GM23248 (cell line): ENCODE results near the gene TULP4. TPM values are rescaled to one million over a fixed set of nuclear protein-coding genes. Genes with fewer than 3 reads are reported as not detected.

Source experiments
- DNase-seq: peaks from one replicate; pipeline ENCODE4 v3.0.0-alpha.2; 2015
- H2AFZ ChIP-seq: fragments of 200-600 bp; sonication (generic); 2 replicates; pipeline ENCODE4 v1.6.1; 2016; ENCODE audit warnings: antibody characterized with exemption
- H3F3A ChIP-seq: fragments of 200-600 bp; sonication (generic); 2 replicates; pipeline ENCODE4 v1.6.1; 2016; ENCODE audit warnings: mild to moderate bottlenecking, antibody characterized with exemption, mixed run types; ENCODE audit not compliant: insufficient read depth
- H3K27ac ChIP-seq: fragments of 200-600 bp; sonication (generic); 2 replicates; pipeline ENCODE4 v1.5.1; 2016; ENCODE audit warnings: mild to moderate bottlenecking
- H3K27me3 ChIP-seq: fragments of 200-600 bp; sonication (generic); replicated peaks from 2 replicates; pipeline ENCODE4 v1.6.1; 2016; ENCODE audit warnings: mild to moderate bottlenecking; ENCODE audit not compliant: insufficient read depth
- H3K36me3 ChIP-seq: fragments of 200-600 bp; sonication (generic); 2 replicates; pipeline ENCODE4 v1.6.1; 2016; ENCODE audit warnings: low read depth, mild to moderate bottlenecking
- H3K4me1 ChIP-seq: fragments of 200-600 bp; sonication (generic); 2 replicates; pipeline ENCODE4 v1.6.1; 2016; ENCODE audit warnings: mild to moderate bottlenecking; ENCODE audit not compliant: insufficient read depth
- H3K4me2 ChIP-seq: fragments of 200-600 bp; sonication (generic); one replicate; pipeline ENCODE4 v1.6.1; 2016; ENCODE audit warnings: mild to moderate bottlenecking; ENCODE audit not compliant: unreplicated experiment
- H3K4me3 ChIP-seq: fragments of 200-600 bp; sonication (generic); 2 replicates; pipeline ENCODE4 v1.5.1; 2016; ENCODE audit warnings: mild to moderate bottlenecking
- H3K79me2 ChIP-seq: fragments of 200-600 bp; sonication (generic); 2 replicates; pipeline ENCODE4 v1.6.1; 2016; ENCODE audit warnings: mild to moderate bottlenecking; ENCODE audit not compliant: insufficient read depth
- H3K9ac ChIP-seq: fragments of 200-600 bp; sonication (generic); 2 replicates; pipeline ENCODE4 v1.6.1; 2016; ENCODE audit warnings: mild to moderate bottlenecking
- H3K9me2 ChIP-seq: fragments of 200-600 bp; sonication (generic); 2 replicates; pipeline ENCODE4 v1.6.1; 2016; ENCODE audit warnings: mixed run types, mild to moderate bottlenecking, moderate library complexity; ENCODE audit not compliant: insufficient read depth
- H3K9me3 ChIP-seq: fragments of 200-600 bp; sonication (generic); one replicate; pipeline ENCODE4 v1.6.1; 2017; ENCODE audit warnings: low read depth
- H4K20me1 ChIP-seq: fragments of 200-600 bp; sonication (generic); 2 replicates; pipeline ENCODE4 v1.6.0; 2016; ENCODE audit not compliant: insufficient read depth
- EZH2 ChIP-seq: fragments of 200-600 bp; sonication (generic); IDR thresholded peaks from 2 replicates; pipeline ENCODE4 v1.6.1; 2018; ENCODE audit warnings: antibody characterized with exemption, mild to moderate bottlenecking; ENCODE audit not compliant: insufficient read depth, poor library complexity, severe bottlenecking
- EZH2phosphoT487 ChIP-seq: fragments of 200-600 bp; sonication (generic); IDR thresholded peaks from 2 replicates; pipeline ENCODE4 v1.6.1; 2018; ENCODE audit warnings: antibody characterized with exemption, moderate library complexity, mild to moderate bottlenecking, low read depth; ENCODE audit not compliant: insufficient read depth
- WGBS, 2 experiments: methylation state at CpG; one replicate each; pipeline ENCODE4 v1.1.6; 2015 to 2017; ENCODE audit warnings: low lambda C conversion rate in 2 of 2, low coverage in 1 of 2; ENCODE audit errors: missing lambda C conversion rate in 2 of 2; 5-methylcytosine and 5-hydroxymethylcytosine counted together
- in situ Hi-C: fragments of 300-500 bp; cut with MboI; formaldehyde crosslinking; loops from 2 replicates; pipeline ENCODE4 v1.15.0; 2020
- polyA plus RNA-seq: library from polyadenylated mRNA; unstranded; fragments of >200 nt; fragmentation: Nextera tagmentation; extraction: Ambion mirVana; gene quantifications from 2 replicates; pipeline ENCODE4 v1.2.1, GENCODE V29; 2016
- total RNA-seq: library from RNA; depleted of rRNA; stranded (reverse); fragments of >200 nt; shearing (Covaris generic); gene quantifications from 2 replicates; pipeline ENCODE4 v1.2.3, GENCODE V29; 2014

Gene TULP4
- total and polyA plus RNA-seq, 2 experiments from 2014 or later, result 21.5 to 38.7 TPM

DNA sequence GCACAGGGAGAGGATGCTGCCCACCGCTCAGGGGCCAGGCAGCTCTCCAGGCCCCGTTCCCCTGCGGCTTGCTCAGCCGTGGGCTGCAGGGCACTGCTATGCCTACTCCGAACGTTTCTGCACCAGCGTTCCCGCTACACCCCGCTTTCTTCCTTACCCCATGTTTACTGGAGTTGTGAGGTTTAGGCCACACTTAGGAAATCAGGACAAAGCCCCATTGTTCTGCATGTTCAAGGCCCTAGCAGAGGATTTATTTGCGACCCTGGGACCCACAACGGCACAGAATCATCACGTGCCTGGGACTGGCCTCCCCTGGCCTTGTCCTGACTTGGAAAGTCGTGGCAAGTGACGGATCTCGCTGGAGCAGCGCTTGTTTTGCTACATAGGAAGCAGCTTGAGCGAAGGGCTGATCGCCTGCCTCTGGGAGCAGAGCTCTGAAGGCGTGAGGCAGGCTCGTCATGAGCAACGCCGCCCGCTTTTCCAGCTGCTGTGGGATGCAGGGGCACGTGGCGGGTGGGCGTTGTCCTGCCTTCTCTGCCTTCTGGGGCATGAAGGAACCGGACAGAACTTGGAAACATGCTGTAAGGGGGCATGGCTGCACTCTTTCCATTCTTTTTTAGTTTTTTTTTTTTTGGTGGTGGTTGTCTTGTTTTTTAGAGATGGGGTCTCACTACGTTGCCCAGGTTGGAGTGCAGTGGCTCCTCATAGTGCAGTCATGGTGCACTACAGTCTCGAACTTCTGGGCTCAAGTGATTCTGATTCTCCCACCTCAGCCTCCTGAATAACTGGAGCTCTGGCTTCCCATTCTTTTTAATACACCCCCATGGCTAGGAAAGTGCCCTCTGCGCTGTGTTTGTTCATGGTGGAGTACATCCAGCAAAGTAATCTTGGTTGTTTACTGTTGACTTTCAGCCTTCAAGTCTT is 233.0 kb downstream of the TULP4 start:
- DNase-seq, result no peak
- Histone ChIP-seq H3K4me1 (no peaks in the 10 kb centered on the region), H3K4me2 (no peak overlapping the region), H3K27ac (no peak overlapping the region), H3K9me2 (no peaks in the 10 kb centered on the region), H3F3A (no peaks in the 10 kb centered on the region), H4K20me1 (no peaks in the 10 kb centered on the region), H3K27me3 (no peaks in the 10 kb centered on the region), H3K9me3 (no peaks in the 10 kb centered on the region), H2AFZ (no peak overlapping the region), H3K4me3 (no peak overlapping the region), H3K9ac (no peak overlapping the region), H3K36me3 (no peaks in the 10 kb centered on the region), H3K79me2 (no peaks in the 10 kb centered on the region)
- 67 to 73% methylated on average over 30 of the region's 30 CpGs for WGBS, 2 experiments
- in situ Hi-C loops, result no loop called here
- TF ChIP-seq EZH2 (no peak), EZH2phosphoT487 (no peak)

DNA sequence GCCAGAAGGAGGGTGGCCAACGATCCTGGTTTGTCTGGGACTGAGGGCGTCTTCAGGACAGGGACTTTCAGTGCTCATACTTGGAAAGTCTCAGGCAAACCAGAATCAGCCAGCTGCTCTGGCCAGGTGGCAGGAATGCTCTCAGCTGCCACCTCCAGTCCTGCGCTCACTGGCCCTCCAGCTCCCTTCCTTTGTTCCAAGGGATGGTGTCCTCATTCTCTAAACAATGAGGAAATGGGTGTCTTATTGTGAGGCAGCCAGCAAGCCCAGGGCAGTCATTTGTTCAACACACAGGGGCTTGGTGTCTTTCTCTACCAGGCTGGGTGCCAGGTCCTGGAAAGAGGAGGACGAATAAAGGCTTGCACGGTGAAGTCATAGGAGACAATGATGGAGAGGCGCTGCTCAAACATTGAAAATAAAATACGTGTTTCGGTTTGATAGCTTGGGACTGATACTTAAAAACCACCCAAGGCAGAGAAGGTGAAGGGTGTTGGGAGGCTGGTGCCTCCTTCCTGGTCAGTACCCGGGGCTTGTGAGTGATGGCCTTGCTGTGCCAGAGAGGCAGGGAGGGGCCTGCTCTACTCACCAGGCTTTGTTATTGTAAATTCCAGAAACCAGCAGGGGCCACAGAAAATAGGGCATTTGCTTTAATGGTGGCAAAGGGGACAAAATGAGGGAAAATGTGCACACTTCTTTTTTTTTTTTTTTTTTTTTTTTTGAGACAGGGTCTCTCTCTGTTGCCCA is 236.3 kb downstream of the TULP4 start:
- TF ChIP-seq EZH2 (no peak), EZH2phosphoT487 (no peak)

DNA sequence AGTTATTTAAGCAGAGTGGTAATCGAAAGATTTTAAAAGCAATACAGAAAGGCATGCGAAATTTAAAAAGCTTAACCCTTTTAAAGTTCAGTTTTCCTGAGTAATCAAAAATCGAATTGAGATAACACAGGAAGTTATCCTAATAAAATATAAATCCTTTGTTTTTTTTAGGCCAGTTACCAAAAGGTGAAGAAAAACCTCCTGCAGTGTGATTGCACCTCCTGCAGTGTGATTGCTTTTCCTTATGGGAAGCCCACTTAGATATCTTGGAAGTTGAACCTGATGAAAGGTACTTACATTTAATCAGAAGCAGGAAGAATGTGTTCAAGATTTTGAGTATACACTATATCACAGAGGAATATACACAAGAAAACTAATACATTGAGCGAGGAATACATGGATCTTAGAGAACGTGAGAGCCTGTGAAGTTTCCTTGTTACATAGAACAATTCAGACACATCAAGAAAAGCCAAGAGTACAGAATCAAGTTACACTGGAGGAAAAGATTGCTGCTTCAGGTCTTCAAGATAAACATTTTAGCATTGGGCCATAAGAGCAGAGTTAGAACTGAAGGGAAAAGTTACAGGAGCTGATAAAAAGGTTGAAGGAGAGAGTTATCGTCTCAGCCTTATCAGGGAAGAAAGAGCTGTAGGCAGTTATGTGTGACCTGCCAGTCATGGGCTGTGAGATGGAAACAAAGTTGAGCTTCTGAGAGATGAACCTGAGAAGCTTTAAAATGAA is 240.0 kb downstream of the TULP4 start:
- H3K9me3 ChIP-seq, result no peaks in the 10 kb centered on the region
- in situ Hi-C loops, result no loop called here
- H3K36me3 ChIP-seq, result no peaks in the 10 kb centered on the region
- H4K20me1 ChIP-seq, result no peaks in the 10 kb centered on the region
- H3K4me1 ChIP-seq, result no peaks in the 10 kb centered on the region
- no peaks in the 10 kb centered on the region for H3F3A ChIP-seq
- H3K27me3 ChIP-seq, result no peaks in the 10 kb centered on the region; the same call in 1 of the 2 replicates
- H3K9ac ChIP-seq, result no peak overlapping the region
- H3K79me2 ChIP-seq, result no peaks in the 10 kb centered on the region
- WGBS, 2 experiments, result 59 to 67% methylated on average over 6 of the region's 6 CpGs
- no peak overlapping the region for H3K27ac ChIP-seq
- DNase-seq, result no peak
- H2AFZ ChIP-seq, result 0 out of 2 replicates have a peak overlapping the region, but pooled peaks have one; percentile 19
- H3K4me2 ChIP-seq, result no peak overlapping the region
- TF ChIP-seq EZH2phosphoT487, result no peak
- no peak for TF ChIP-seq EZH2
- H3K9me2 ChIP-seq, result no peaks in the 10 kb centered on the region
- no peak overlapping the region for H3K4me3 ChIP-seq

More for the DNA sequence above, 236.3 kb downstream of the TULP4 start:
- Histone ChIP-seq H3F3A (no peaks in the 10 kb centered on the region), H3K4me3 (no peak overlapping the region), H4K20me1 (no peaks in the 10 kb centered on the region), H3K27me3 (no peaks in the 10 kb centered on the region; the same call in 1 of the 2 replicates), H3K9me2 (no peaks in the 10 kb centered on the region), H3K9ac (no peak overlapping the region), H2AFZ (no peak overlapping the region), H3K36me3 (no peaks in the 10 kb centered on the region), H3K9me3 (no peaks in the 10 kb centered on the region), H3K4me2 (no peak overlapping the region), H3K27ac (no peak overlapping the region), H3K79me2 (no peaks in the 10 kb centered on the region), H3K4me1 (no peaks in the 10 kb centered on the region)
- DNase-seq, result no peak
- in situ Hi-C loops, result no loop called here
- WGBS, 2 experiments, result 72% methylated on average over 9 of the region's 9 CpGs

DNA sequence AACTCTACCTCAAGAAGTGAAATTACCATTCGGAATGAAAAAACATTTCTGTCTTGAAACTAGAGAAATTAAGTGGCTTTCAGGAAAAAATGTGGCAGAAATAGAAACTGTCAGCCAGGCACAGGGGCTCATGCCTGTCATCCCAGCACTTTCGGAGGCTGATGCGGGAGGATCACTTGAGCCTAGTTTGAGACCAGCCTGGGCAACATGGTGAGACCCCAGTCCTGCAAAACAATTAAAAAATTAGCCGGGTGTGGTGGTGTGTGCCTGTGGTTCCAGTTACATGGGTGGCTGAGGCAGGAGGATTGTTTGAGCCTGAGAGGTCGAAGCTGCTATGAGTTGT is 240.5 kb downstream of the TULP4 start:
- DNase-seq, result no peak
- Histone ChIP-seq H3K9ac (no peak overlapping the region), H2AFZ (0 out of 2 replicates have a peak overlapping the region, but pooled peaks have one; percentile 19), H3K9me3 (no peaks in the 10 kb centered on the region), H3K9me2 (no peaks in the 10 kb centered on the region), H3K27ac (no peak overlapping the region), H3F3A (no peaks in the 10 kb centered on the region), H3K79me2 (no peaks in the 10 kb centered on the region), H3K36me3 (no peaks in the 10 kb centered on the region), H4K20me1 (no peaks in the 10 kb centered on the region), H3K4me3 (no peak overlapping the region), H3K4me2 (no peak overlapping the region), H3K4me1 (no peaks in the 10 kb centered on the region), H3K27me3 (no peaks in the 10 kb centered on the region; the same call in 1 of the 2 replicates)
- in situ Hi-C loops, result no loop called here
- 57 to 64% methylated on average over 5 of the region's 5 CpGs for WGBS, 2 experiments
- TF ChIP-seq EZH2phosphoT487 (no peak), EZH2 (no peak)
